Fibroblast of skin of scalp (primary cell): ENCODE measurements around the gene MSH3.
"Not testable (repeated sequence)": the region's sequence is repeated elsewhere in the genome, so short reads cannot be mapped to it uniquely, and the experiment has no call there.

Source experiments
- DNase-seq: peaks from one replicate; pipeline ENCODE4 v3.0.0-alpha.2; 2013

The MSH3 gene

GRCh38 chr5:80863708-80864107 lies 209.3 kb downstream of the MSH3 start:
- no peak for DNase-seq

- DNase-seq: no peak
Observed at GRCh38 chr5:80864109-80864508, 209.7 kb downstream of the MSH3 start.

GRCh38 chr5:80864706-80865435 lies 210.4 kb downstream of the MSH3 start:
- no peak for DNase-seq

GRCh38 chr5:80865551-80865950 lies 211.1 kb downstream of the MSH3 start:
- peak; percentile 25 for DNase-seq

GRCh38 chr5:80866371-80866770 lies 211.9 kb downstream of the MSH3 start:
- DNase-seq: no peak

GRCh38 chr5:80867233-80867632 lies 212.8 kb downstream of the MSH3 start:
- no peak for DNase-seq

GRCh38 chr5:80870442-80870841 lies 216.0 kb downstream of the MSH3 start:
- no peak for DNase-seq

- DNase-seq: peak; percentile 46
Observed at GRCh38 chr5:80871541-80871961, 217.1 kb downstream of the MSH3 start.

- no peak for DNase-seq
Observed at GRCh38 chr5:80874162-80874561, 219.7 kb downstream of the MSH3 start.

GRCh38 chr5:80877592-80877991 lies 223.1 kb downstream of the MSH3 start:
- no peak for DNase-seq

- DNase-seq: no peak
Observed at GRCh38 chr5:80881726-80882125, 227.3 kb downstream of the MSH3 start.

GRCh38 chr5:80883390-80883789 lies 228.9 kb downstream of the MSH3 start:
- not testable (repeated sequence) for DNase-seq

GRCh38 chr5:80884086-80884813 lies 229.8 kb downstream of the MSH3 start:
- no peak for DNase-seq

GRCh38 chr5:80884929-80885328 lies 230.5 kb downstream of the MSH3 start:
- DNase-seq: no peak

GRCh38 chr5:80885396-80886000 lies 231.0 kb downstream of the MSH3 start:
- peak; percentile 56 for DNase-seq

GRCh38 chr5:80894083-80894482 lies 239.6 kb downstream of the MSH3 start:
- DNase-seq: no peak

GRCh38 chr5:80895523-80895922 lies 241.1 kb downstream of the MSH3 start:
- no peak for DNase-seq

- DNase-seq: not testable (repeated sequence)
Observed at GRCh38 chr5:80902624-80903023, 248.2 kb downstream of the MSH3 start.

- DNase-seq: no peak
Observed at GRCh38 chr5:80904533-80905187, 250.2 kb downstream of the MSH3 start.

- DNase-seq: no peak
Observed at GRCh38 chr5:80905405-80905804, 251.0 kb downstream of the MSH3 start.

GRCh38 chr5:80912479-80912878 lies 258.0 kb downstream of the MSH3 start:
- DNase-seq: no peak

- DNase-seq: peak; percentile 15
Observed at GRCh38 chr5:80915716-80916115, 261.3 kb downstream of the MSH3 start.

- peak; percentile 19 for DNase-seq
Observed at GRCh38 chr5:80916676-80917075, 262.2 kb downstream of the MSH3 start.
